ENCODE measurements around the gene KERA.

Gene KERA

GRCh38 chr12:91057368-91058165, at the start of gene KERA:
KERA (minus strand) TSS chr12:91058024; CDS start chr12:91056281, 1,743 bp downstream.
- H3K36me3 ChIP-seq (ENCODE audit: control insufficient read depth in 1 of 2, insufficient read depth in 2 of 2, low read length in 2 of 2), result no peaks in the 10 kb centered on the region
- peaks cover 0 to 7% of the 10 kb centered on the region in 2 donors for H3K4me1 ChIP-seq (ENCODE audit: control insufficient read depth in 1 of 2, insufficient read depth in 2 of 2, low read length in 2 of 2)
- H3K4me3 ChIP-seq (ENCODE audit: low read depth in 1 of 2, low read length in 2 of 2), result no peak within 1 kb of the TSS
- no peaks in the 10 kb centered on the region for H3K27me3 ChIP-seq (ENCODE audit: low read depth, low read length)
- no peak within 1 kb of the TSS for H3K27ac ChIP-seq (ENCODE audit: low read length)
- H3K9me3 ChIP-seq (ENCODE audit: control insufficient read depth in 1 of 2, low read length in 2 of 2), result no peaks in the 10 kb centered on the region

GRCh38 chr12:91106283-91106682, 48.5 kb upstream of the KERA start:
- Histone ChIP-seq H3K27me3 (ENCODE audit: low read depth, low read length) (no peaks in the 10 kb centered on the region), H3K4me3 (ENCODE audit: low read depth in 1 of 2, low read length in 2 of 2) (no peak overlapping the region), H3K4me1 (ENCODE audit: control insufficient read depth in 1 of 2, insufficient read depth in 2 of 2, low read length in 2 of 2) (peaks cover 0 to 3% of the 10 kb centered on the region in 2 donors), H3K27ac (ENCODE audit: low read length) (no peak overlapping the region), H3K9me3 (ENCODE audit: control insufficient read depth in 1 of 2, low read length in 2 of 2) (no peaks in the 10 kb centered on the region), H3K36me3 (ENCODE audit: control insufficient read depth in 1 of 2, insufficient read depth in 2 of 2, low read length in 2 of 2) (no peaks in the 10 kb centered on the region)

GRCh38 chr12:91105807-91106206, 48.0 kb upstream of the KERA start:
- peak overlapping the region; percentile 17 for H3K27ac ChIP-seq (ENCODE audit: low read length)
- no peak overlapping the region for H3K4me3 ChIP-seq (ENCODE audit: low read depth in 1 of 2, low read length in 2 of 2)
- H3K27me3 ChIP-seq (ENCODE audit: low read depth, low read length), result no peaks in the 10 kb centered on the region
- H3K4me1 ChIP-seq (ENCODE audit: control insufficient read depth in 1 of 2, insufficient read depth in 2 of 2, low read length in 2 of 2), result no peaks in the 10 kb centered on the region
- H3K9me3 ChIP-seq (ENCODE audit: control insufficient read depth in 1 of 2, low read length in 2 of 2), result no peaks in the 10 kb centered on the region
- H3K36me3 ChIP-seq (ENCODE audit: control insufficient read depth in 1 of 2, insufficient read depth in 2 of 2, low read length in 2 of 2), result no peaks in the 10 kb centered on the region

GRCh38 chr12:91104812-91105466, 47.1 kb upstream of the KERA start:
- Histone ChIP-seq H3K4me1 (ENCODE audit: control insufficient read depth in 1 of 2, insufficient read depth in 2 of 2, low read length in 2 of 2) (no peaks in the 10 kb centered on the region), H3K27ac (ENCODE audit: low read length) (peak overlapping the region; percentile 17), H3K36me3 (ENCODE audit: control insufficient read depth in 1 of 2, insufficient read depth in 2 of 2, low read length in 2 of 2) (no peaks in the 10 kb centered on the region), H3K4me3 (ENCODE audit: low read depth in 1 of 2, low read length in 2 of 2) (peak overlapping the region; percentile 0 to 22), H3K9me3 (ENCODE audit: control insufficient read depth in 1 of 2, low read length in 2 of 2) (no peaks in the 10 kb centered on the region), H3K27me3 (ENCODE audit: low read depth, low read length) (no peaks in the 10 kb centered on the region)

- no peaks in the 10 kb centered on the region for H3K9me3 ChIP-seq (ENCODE audit: control insufficient read depth in 1 of 2, low read length in 2 of 2)
- no peak overlapping the region for H3K27ac ChIP-seq (ENCODE audit: low read length)
- no peaks in the 10 kb centered on the region for H3K4me1 ChIP-seq (ENCODE audit: control insufficient read depth in 1 of 2, insufficient read depth in 2 of 2, low read length in 2 of 2)
Observed at GRCh38 chr12:91103624-91104023, 45.8 kb upstream of the KERA start.

GRCh38 chr12:91103101-91103500, 45.3 kb upstream of the KERA start:
- Histone ChIP-seq H3K27ac (ENCODE audit: low read length) (no peak overlapping the region), H3K9me3 (ENCODE audit: control insufficient read depth in 1 of 2, low read length in 2 of 2) (no peaks in the 10 kb centered on the region), H3K36me3 (ENCODE audit: control insufficient read depth in 1 of 2, insufficient read depth in 2 of 2, low read length in 2 of 2) (no peaks in the 10 kb centered on the region), H3K4me1 (ENCODE audit: control insufficient read depth in 1 of 2, insufficient read depth in 2 of 2, low read length in 2 of 2) (no peaks in the 10 kb centered on the region), H3K4me3 (ENCODE audit: low read depth in 1 of 2, low read length in 2 of 2) (no peak overlapping the region), H3K27me3 (ENCODE audit: low read depth, low read length) (no peaks in the 10 kb centered on the region)

More at GRCh38 chr12:91103624-91104023, 45.8 kb upstream of the KERA start:
- no peaks in the 10 kb centered on the region for H3K36me3 ChIP-seq (ENCODE audit: control insufficient read depth in 1 of 2, insufficient read depth in 2 of 2, low read length in 2 of 2)
- no peak overlapping the region for H3K4me3 ChIP-seq (ENCODE audit: low read depth in 1 of 2, low read length in 2 of 2)
- no peaks in the 10 kb centered on the region for H3K27me3 ChIP-seq (ENCODE audit: low read depth, low read length)

- Histone ChIP-seq H3K4me3 (ENCODE audit: low read depth in 1 of 2, low read length in 2 of 2) (no peak overlapping the region), H3K36me3 (ENCODE audit: control insufficient read depth in 1 of 2, insufficient read depth in 2 of 2, low read length in 2 of 2) (no peaks in the 10 kb centered on the region), H3K4me1 (ENCODE audit: control insufficient read depth in 1 of 2, insufficient read depth in 2 of 2, low read length in 2 of 2) (no peaks in the 10 kb centered on the region), H3K27ac (ENCODE audit: low read length) (no peak overlapping the region), H3K27me3 (ENCODE audit: low read depth, low read length) (no peaks in the 10 kb centered on the region), H3K9me3 (ENCODE audit: control insufficient read depth in 1 of 2, low read length in 2 of 2) (no peaks in the 10 kb centered on the region)
Observed at GRCh38 chr12:91100906-91101305, 43.1 kb upstream of the KERA start.

GRCh38 chr12:91099836-91100235, 42.0 kb upstream of the KERA start:
- H3K9me3 ChIP-seq (ENCODE audit: control insufficient read depth in 1 of 2, low read length in 2 of 2), result no peaks in the 10 kb centered on the region
- no peak overlapping the region for H3K27ac ChIP-seq (ENCODE audit: low read length)
- H3K36me3 ChIP-seq (ENCODE audit: control insufficient read depth in 1 of 2, insufficient read depth in 2 of 2, low read length in 2 of 2), result no peaks in the 10 kb centered on the region
- H3K27me3 ChIP-seq (ENCODE audit: low read depth, low read length), result no peaks in the 10 kb centered on the region
- H3K4me3 ChIP-seq (ENCODE audit: low read depth in 1 of 2, low read length in 2 of 2), result no peak overlapping the region
- H3K4me1 ChIP-seq (ENCODE audit: control insufficient read depth in 1 of 2, insufficient read depth in 2 of 2, low read length in 2 of 2), result no peaks in the 10 kb centered on the region

GRCh38 chr12:91099341-91099740, 41.5 kb upstream of the KERA start:
- H3K4me1 ChIP-seq (ENCODE audit: control insufficient read depth in 1 of 2, insufficient read depth in 2 of 2, low read length in 2 of 2), result no peaks in the 10 kb centered on the region
- H3K27ac ChIP-seq (ENCODE audit: low read length), result peak overlapping the region; percentile 48
- no peaks in the 10 kb centered on the region for H3K9me3 ChIP-seq (ENCODE audit: control insufficient read depth in 1 of 2, low read length in 2 of 2)
- no peaks in the 10 kb centered on the region for H3K27me3 ChIP-seq (ENCODE audit: low read depth, low read length)
- no peak overlapping the region for H3K4me3 ChIP-seq (ENCODE audit: low read depth in 1 of 2, low read length in 2 of 2)
- H3K36me3 ChIP-seq (ENCODE audit: control insufficient read depth in 1 of 2, insufficient read depth in 2 of 2, low read length in 2 of 2), result no peaks in the 10 kb centered on the region

GRCh38 chr12:91098941-91099340, 41.1 kb upstream of the KERA start:
- no peaks in the 10 kb centered on the region for H3K4me1 ChIP-seq (ENCODE audit: control insufficient read depth in 1 of 2, insufficient read depth in 2 of 2, low read length in 2 of 2)
- H3K27ac ChIP-seq (ENCODE audit: low read length), result peak overlapping the region; percentile 48
- H3K4me3 ChIP-seq (ENCODE audit: low read depth in 1 of 2, low read length in 2 of 2), result no peak overlapping the region
- no peaks in the 10 kb centered on the region for H3K9me3 ChIP-seq (ENCODE audit: control insufficient read depth in 1 of 2, low read length in 2 of 2)
- no peaks in the 10 kb centered on the region for H3K27me3 ChIP-seq (ENCODE audit: low read depth, low read length)
- H3K36me3 ChIP-seq (ENCODE audit: control insufficient read depth in 1 of 2, insufficient read depth in 2 of 2, low read length in 2 of 2), result no peaks in the 10 kb centered on the region

GRCh38 chr12:91098461-91098860, 40.6 kb upstream of the KERA start:
- Histone ChIP-seq H3K27me3 (ENCODE audit: low read depth, low read length) (no peaks in the 10 kb centered on the region), H3K4me3 (ENCODE audit: low read depth in 1 of 2, low read length in 2 of 2) (no peak overlapping the region), H3K9me3 (ENCODE audit: control insufficient read depth in 1 of 2, low read length in 2 of 2) (no peaks in the 10 kb centered on the region), H3K4me1 (ENCODE audit: control insufficient read depth in 1 of 2, insufficient read depth in 2 of 2, low read length in 2 of 2) (no peaks in the 10 kb centered on the region), H3K36me3 (ENCODE audit: control insufficient read depth in 1 of 2, insufficient read depth in 2 of 2, low read length in 2 of 2) (no peaks in the 10 kb centered on the region), H3K27ac (ENCODE audit: low read length) (no peak overlapping the region)
